HUDEP-2 (cell line): ENCODE data around the gene ELF1.
"Not testable (repeated sequence)": the region's sequence is repeated elsewhere in the genome, so short reads cannot be mapped to it uniquely, and the experiment has no call there.

ENCODE experiments used
- DNase-seq, 76 experiments: peaks; one replicate each; lab custom pipeline; 2025; ENCODE audit not compliant: unreplicated experiment in 76 of 76; lab: John Stamatoyannopoulos, UW

ELF1 gene

DNA sequence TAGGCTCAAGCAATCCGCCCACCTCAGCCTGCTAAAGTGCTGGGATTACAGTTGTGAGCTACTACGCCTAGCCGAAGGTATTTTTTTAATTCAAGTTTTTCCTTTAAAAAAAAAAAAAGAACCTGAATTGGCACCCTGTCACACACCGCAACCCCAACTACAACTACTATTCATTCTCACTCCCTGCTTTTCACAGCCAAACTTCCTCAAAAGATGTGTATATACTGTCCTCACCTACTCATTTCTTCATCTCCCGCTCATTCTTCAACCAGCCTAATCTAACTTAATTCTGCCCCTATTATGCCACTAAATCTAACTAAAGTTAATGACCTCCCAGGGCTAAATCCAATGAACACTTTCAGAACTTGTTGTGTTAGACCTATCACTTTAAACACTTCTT, 29.5 kb upstream of the ELF1 start:
- DNase-seq: no peak

DNA sequence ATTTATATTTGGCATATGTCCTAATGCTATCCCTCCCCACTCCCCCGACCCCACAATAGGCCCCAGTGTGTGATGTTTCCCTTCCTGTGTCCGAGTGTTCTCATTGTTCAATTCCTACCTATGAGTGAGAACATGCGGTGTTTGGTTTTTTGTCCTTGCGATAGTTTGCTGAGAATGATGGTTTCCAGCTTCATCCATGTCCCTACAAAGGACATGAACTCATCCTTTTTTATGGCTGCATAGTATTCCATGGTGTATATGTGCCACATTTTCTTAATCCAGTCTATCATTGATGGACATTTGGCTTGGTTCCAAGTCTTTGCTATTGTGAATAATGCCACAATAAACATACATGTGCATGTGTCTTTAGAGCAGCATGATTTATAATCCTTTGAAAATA, 23.3 kb upstream of the ELF1 start:
- not testable (repeated sequence) for DNase-seq

DNA sequence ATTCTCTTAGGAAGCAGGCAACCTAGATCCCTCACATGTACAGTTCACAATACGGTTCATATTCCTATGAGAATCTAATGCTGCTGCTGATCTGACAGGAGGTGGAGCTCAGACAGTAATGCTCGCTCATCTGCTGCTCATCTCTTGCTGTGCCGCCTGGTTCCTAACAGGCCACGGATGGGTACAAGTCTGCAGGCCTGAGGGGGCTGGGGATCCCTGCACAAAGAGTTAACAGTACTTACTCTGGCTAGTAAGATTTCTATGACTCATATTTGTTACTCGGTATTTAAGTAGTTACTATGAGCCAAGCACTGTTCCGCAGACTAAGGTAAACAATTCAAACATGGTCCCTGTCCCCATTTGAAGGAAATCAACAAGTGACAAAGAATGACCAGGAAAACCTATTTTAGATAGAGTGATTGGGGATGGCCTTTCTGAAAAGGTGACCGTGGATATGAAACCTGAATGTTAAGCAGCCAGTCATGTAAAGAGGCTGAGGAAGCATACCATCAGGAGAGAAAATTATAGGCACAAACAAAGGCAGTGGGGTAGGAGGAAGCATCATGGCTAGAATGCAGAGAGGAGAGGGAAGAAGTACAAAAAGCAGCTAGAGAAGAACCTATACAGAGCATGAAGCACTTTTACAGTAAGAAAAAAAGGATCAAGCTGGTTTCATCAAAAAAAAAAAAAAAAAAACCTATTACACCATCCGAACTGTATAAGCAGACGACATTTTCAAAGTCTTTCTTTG, 21.6 kb upstream of the ELF1 start:
- DNase-seq: no peak

DNA sequence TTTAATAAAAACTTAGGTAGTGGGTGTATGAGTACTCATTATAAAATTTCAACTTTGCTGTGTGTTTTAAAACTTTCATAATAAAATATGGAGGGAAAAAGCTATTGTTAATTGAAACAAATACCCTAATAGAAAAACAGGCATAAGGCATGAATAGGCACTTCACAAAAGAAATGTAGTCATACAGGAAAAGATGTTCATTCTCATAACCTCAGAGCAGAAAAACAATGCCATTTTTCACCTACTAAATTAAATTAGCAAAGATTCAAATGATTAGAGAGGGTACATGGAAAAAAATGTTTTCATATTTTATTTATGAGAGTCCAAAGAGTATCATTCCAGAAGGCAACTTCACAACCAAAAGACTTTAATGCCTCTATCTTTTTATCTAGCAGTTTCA, 20.6 kb upstream of the ELF1 start:
- DNase-seq: no peak

DNA sequence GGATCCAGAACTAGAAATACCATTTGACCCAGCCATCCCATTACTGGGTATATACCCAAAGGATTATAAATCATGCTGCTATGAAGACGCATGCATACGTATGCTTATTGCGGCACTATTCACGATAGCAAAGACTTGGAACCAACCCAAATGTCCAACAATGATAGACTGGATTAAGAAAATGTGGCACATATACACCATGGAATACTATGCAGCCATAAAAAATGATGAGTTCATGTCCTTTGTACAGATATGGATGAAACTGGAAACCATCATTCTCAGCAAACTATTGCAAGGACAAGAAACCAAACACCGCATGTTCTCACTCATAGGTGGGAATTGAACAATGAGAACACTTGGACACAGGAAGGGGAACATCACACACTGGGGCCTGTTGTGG, 17.4 kb upstream of the ELF1 start:
- not testable (repeated sequence) for DNase-seq

DNA sequence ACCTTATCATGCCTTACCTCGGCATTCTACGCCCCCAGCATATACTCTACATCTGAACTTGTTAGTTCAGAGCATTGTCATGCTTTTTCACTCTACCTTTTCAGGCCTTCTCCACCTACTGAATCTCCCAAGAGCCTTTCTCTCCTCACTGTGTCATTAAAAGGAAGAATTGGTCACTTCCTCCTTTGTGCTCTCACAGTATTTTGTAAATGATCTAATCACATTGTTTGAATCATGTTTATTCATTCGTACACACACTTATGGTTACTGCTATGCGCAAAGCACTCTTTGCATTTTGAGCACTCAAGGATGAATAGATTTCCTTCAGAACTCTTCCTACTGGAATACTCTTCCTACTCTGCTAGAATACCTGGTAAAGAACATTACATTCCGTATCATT, 15.8 kb upstream of the ELF1 start:
- no peak for DNase-seq

DNA sequence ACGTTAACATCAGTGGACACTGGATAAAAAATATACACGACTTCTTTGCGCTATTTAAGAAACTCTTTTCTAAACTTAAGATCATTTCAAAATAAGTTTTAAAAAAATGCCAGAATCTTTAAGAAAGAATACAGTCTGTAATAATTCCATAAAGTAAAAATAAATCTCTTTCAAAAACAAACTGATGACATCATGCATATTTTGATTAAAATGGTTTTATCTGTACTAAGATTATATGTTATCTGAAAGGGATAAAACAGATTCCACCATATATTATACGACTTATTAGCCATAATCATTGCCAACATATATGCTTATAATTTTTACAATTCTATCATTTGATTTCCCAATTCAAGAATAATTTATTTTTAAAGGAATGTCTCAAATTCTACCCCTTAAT, 15.3 kb upstream of the ELF1 start:
- no peak for DNase-seq

DNA sequence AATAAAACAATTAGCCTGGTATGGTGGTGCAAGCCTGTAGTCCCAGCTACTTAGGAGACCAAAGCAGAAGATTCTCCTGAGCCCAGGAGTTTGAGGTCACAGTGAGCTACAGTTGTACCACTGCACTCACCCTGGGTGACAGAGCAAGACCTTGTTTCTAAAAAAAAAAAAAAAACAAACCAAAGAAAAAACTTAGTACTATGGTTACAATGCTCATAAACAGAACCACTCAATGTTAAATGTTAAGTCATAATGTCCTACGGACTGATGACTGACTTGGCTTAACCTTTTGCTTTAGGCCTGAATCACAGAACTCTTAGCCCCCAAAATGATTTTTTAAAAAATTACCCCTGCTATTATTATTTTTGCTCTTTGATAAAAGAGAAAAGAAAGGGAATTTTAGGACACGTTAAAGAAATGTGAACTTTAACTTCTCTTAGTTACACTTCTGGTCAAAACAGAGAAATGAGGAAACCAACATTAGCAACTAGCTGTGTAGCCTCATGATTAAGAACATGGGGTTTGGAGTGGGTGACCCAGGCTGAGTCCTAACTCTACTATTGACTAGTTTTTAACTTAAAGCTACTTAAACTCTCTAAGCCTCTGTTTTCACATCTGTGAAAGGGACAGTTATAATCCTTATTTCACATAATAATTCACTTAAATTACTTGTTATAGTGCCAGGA, 13.7 kb upstream of the ELF1 start:
- no peak for DNase-seq

DNA sequence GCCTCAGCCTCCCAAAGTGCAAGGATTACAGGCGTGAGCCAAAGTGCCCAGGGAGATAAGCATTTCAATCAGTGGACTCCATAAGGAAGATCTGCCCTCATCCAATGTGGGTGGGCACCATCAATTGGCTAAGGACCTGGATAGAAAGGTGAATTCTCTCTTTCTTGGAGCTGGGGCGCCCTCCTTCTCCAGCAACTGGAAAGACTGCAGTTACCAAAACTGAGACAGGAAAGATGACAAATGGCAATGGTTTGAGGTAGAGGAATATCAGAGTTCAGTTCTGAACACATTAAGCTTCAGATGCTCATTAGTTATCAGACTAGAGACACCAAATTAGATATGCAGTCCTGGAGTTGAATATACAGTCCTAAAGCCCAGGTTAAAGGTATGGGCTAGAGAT, 10.5 kb upstream of the ELF1 start:
- peak in 1 of 76 experiments; percentile 5 for DNase-seq

DNA sequence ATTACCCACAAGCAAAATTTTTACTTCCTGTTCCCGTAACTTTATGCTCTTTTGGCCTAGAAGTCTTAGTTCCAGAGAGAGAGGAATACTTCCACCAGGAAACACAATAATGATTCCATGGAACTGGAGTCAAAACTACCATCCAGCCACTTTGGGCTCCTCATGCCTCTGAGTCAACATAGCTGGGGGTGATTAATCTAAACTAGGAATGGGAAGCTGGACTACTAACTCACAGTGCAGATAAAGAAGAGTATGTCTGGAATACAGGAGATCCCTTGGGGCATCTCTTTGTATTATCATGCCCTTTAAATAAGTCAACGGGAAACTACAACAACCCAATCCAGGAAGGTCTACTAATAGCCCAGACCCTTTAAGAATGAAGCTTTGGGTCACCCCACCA, 8.9 kb upstream of the ELF1 start:
- DNase-seq: no peak

DNA sequence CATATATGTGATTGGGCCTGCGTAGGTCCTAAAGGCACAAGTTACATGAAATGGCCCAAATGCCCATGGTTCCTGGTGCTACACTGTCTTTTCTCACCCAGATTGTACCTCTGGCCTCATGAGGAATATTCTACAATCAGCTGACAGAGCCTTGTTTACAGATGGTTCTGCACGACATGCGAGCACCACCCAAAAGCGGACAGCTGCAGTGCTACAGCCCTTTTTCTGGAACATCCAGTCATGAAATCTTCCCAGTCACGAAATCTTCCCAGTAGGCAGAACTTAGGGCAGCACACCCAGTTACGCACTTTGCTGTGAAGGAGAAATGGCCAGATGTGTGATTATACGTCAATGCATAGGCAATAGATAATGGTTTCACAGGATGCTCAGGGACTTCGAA, 7.7 kb upstream of the ELF1 start:
- no peak for DNase-seq

DNA sequence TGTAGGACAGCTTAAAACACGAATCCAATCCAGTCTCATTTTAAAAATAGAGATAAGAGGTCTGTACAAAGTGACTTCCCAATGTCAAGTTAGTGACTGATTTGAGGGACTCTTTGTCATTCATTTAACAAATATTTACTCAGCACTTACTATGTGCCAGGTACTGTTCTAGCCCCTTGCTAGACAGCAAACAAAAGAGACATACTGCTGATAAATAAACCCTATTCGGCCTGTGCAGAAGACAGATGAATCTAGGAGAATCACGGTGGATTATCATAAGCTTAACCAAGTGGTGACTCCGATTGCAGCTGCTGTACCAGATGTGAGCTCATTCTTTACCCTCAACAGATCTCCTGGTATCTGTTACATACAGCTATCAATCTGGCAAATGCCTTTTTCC, 6.4 kb upstream of the ELF1 start:
- DNase-seq: no peak

DNA sequence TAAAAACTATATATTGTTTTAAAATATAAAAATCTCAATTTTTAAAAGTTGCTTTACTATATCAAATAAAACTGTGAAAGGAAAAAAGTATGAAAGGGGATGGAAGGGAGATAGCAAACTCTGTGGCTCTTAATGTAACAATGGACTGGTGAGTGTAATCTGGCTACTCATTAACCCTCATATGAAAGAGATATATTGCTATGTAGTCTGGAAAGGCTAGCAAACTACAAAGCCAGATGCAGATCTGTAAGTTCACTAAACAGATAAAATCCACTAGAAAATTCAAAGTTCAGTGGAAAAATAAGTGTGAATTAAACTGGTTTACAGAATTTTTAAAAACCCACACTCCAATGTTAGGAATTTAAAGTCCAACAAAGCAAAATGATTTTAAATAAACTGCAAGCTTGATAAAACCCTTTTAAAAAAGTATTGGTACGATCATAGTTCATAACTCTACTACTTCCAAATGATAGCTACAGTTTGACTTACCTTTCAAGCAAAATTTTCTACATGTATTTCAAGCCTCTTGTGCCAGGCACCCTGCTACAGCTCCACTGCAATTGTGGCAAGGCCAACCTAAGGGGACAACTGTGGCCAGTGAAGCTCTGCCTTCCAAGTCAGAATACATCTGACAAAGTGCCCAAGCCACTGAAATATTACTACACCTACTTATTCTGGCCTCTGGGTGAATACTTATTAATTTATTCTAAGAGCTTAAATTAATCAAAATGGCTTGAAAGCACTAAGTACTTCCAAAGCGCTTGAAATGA, 647 bp upstream of the ELF1 start:
- peak in 1 of 76 experiments; percentile 14 for DNase-seq

DNA sequence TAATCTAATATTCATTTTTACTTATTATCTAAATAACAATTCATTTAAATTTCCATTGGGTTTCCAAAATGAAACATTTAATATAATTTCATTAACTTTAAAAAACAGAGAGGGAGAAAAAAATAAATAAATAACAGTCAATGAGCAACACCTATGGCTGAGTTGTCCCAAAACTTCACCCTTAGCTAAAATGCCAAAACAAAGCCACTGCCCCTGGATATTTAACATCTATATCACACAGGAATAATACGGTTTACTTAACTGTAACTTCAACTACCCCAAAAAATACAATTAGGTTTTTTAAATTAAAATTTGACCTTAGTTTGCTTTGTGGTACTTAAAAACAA, 541 bp downstream of the ELF1 start:
- peak in 1 of 76 experiments; percentile 23 for DNase-seq

DNA sequence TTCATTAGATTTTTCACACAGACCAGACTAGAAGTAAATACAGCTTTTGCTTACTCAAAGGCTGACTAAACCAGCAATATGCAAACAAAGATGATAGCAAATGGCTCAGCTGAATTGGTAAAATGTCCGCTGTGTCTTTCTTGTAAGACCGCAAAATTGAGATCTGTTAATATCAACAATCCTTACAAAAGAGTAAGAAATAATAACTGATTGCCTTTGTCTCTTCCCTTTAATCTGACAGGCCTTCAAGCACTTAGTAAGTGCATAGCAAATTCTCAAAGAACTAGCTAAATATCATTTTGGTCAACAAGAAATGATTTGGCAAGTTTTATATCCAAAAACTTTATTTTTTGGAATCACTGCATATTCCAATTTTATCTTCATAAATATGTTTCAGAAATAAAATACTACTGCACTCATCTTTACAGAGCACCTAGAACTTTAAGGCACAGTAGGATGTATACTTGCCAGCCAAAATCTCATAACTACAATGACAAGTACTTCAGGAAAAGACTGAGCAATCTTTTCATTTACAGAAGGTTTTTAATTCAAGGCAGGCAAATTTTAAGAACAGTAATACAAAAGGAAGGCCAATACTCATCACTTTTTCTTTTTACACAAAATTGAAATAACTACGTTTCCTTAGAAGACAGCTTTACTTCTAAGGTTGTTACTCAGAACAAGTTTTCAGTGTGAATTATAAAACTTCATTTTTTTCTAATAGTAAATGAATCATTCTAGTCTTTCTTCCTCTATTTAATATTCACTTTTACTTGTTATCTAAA, 1.1 kb downstream of the ELF1 start:
- DNase-seq: peak in 1 of 76 experiments; percentile 27

DNA sequence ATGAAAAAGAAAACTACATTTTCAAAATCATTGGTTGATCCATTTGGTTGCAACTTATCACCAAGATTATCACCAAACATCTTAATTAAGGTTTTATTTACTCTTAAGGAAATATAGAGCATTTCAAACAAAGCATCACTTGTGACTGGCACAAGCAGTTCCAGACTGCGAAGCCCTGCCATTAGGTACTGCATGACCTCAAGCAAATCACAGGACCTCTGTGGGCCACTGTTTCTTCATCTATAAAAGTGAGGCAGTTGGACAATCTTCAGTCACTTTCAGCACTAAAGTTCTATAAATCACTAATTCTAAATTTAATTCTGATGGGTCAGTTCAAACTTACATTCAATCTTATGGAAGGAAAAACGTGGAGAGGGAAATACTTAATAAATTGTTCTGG, 2.0 kb downstream of the ELF1 start:
- peak in 8 of 76 experiments; percentile 5 to 21 (median 16) for DNase-seq

DNA sequence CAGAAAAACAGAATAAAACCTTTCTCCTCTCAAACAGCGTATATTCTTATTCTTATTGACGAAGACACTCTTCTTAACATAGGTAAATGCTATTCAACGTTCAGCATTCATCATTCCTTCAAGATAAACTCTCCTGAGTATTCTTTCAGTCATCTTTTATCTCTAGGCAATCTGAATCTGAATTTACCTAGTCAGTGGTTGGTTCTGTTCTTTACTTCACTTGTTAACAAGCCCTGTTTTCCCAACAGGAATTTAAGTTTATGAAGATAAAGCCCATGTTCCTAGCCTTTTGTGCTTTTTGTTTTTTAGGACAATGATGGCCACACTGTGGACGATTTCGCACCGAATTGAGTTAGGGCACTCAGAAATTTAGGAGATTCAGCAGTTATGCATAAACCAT, 3.2 kb downstream of the ELF1 start:
- no peak for DNase-seq

DNA sequence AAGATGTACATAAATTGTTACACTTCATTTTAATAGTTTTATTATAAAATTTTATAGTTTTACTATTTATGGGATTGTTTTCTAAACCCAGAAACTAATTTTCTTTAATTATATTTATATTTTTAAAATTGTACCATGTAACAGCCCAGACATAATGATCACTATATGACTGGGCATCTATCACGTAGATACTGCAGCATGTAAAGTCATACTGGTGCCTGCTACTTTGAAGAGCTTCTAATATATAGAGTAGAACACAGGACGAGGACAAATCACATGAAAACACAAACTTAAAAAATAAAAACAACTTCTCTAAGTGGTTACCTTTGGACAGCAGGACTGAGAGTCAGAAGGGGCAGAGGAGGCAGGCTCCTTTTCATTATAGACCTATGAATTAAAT, 5.3 kb downstream of the ELF1 start:
- DNase-seq: no peak

DNA sequence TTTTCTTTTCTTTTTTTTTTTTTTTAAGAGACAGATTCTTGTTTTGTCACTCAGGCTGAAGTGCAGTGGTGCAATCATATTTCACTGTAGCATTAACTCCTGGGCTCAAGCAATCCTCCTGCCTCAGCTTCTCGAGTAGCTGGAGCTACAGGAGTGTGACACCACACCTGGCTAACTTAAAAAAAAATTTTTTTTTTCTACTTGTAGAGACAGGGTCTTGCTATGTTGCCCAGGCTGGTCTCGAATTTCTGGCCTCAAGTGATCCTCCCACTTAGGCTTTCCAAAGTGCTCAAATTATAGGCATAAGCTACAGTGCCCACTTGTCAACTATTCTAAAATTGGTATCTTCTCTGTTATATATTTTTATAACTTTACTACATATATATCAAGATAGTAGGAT, 6.6 kb downstream of the ELF1 start:
- DNase-seq: no peak

DNA sequence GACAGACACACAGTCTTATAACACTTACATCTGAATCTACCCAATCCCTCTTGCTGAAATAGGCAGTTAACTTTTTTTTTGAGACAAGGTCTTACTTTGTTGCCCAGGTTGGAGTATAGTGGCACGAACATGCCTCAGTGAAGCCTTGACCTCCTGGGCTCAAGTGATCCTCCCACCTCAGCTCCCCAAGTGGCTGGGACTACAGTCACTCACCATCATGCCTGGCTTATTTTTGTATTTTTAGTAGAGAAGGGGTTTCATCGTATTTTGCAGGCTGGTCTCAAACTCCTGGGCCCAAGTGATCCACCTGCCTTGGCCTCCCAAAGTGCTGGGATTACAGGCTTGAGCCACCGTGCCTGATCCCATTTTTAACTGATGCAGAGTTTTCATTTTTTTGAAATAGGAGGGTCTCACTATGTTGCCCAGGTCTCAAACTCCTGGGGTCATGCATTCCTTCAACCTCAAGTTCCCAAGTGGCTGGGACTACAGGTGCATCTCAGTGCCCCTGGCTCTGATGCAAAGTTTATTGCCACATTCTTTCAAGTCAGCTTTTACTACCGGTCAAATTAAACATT, 7.6 kb downstream of the ELF1 start:
- no peak for DNase-seq
